SJSA1 (cell line): Measurements from ENCODE around the gene IAH1. TPM values are rescaled to one million over a fixed set of nuclear protein-coding genes. Genes with fewer than 3 reads are reported as not detected.
"Not testable (repeated sequence)": the region's sequence is repeated elsewhere in the genome, so short reads cannot be mapped to it uniquely, and the experiment has no call there.

ENCODE experiments used
- DNase-seq, 2 experiments: peaks; one replicate each; pipeline ENCODE4 v3.0.0-alpha.2; 2015 to 2020; ENCODE audit warnings: low spot score in 2 of 2, low read depth in 1 of 2
- H3K27ac ChIP-seq: fragments of 250-450 bp; sonication (Bioruptor Pico); 2 replicates; pipeline ENCODE4 v1.5.1; 2020; ENCODE audit warnings: mild to moderate bottlenecking, moderate library complexity
- H3K27me3 ChIP-seq: fragments of 250-450 bp; sonication (Bioruptor Pico); replicated peaks from 2 replicates; pipeline ENCODE4 v1.5.1; 2020; ENCODE audit warnings: mild to moderate bottlenecking, moderate library complexity
- H3K36me3 ChIP-seq: fragments of 250-450 bp; sonication (Bioruptor Pico); 2 replicates; pipeline ENCODE4 v1.5.1; 2020; ENCODE audit warnings: mild to moderate bottlenecking
- H3K4me1 ChIP-seq: fragments of 250-450 bp; sonication (Bioruptor Pico); replicated peaks from 2 replicates; pipeline ENCODE4 v1.6.1; 2021; ENCODE audit warnings: mild to moderate bottlenecking
- H3K4me3 ChIP-seq: fragments of 250-450 bp; sonication (Bioruptor Pico); 2 replicates; pipeline ENCODE4 v1.5.1; 2020; ENCODE audit warnings: mild to moderate bottlenecking
- H3K9me3 ChIP-seq: fragments of 250-450 bp; sonication (Bioruptor Pico); replicated peaks from 2 replicates; pipeline ENCODE4 v1.5.1; 2020; ENCODE audit warnings: mild to moderate bottlenecking
- total RNA-seq: library from RNA; depleted of rRNA; stranded (reverse); fragments of >200 nt; shearing (Covaris generic); gene quantifications from 2 replicates; pipeline ENCODE4 v1.2.3, GENCODE V29; 2014

Gene IAH1
- total RNA-seq, 1 experiment from 2014 or later = 121 TPM

GRCh38 chr2:9488583-9489547 lies 14.5 kb downstream of the IAH1 start:
- Histone ChIP-seq H3K4me1 (no peaks in the 10 kb centered on the region), H3K36me3 (peaks cover 99% of the 10 kb centered on the region), H3K27ac (no peak overlapping the region), H3K27me3 (no peaks in the 10 kb centered on the region), H3K4me3 (no peak overlapping the region), H3K9me3 (no peaks in the 10 kb centered on the region)
- no peak for DNase-seq

GRCh38 chr2:9490789-9491188 lies 16.4 kb downstream of the IAH1 start:
- Histone ChIP-seq H3K4me3 (no peak overlapping the region), H3K27me3 (no peaks in the 10 kb centered on the region), H3K36me3 (peaks cover 94% of the 10 kb centered on the region), H3K4me1 (no peaks in the 10 kb centered on the region), H3K27ac (no peak overlapping the region), H3K9me3 (no peaks in the 10 kb centered on the region)
- no peak for DNase-seq

- H3K9me3 ChIP-seq = no peaks in the 10 kb centered on the region
- no peak overlapping the region for H3K27ac ChIP-seq
- H3K4me3 ChIP-seq = no peak overlapping the region
- DNase-seq = no peak
- no peaks in the 10 kb centered on the region for H3K27me3 ChIP-seq
- H3K36me3 ChIP-seq = peaks cover 88% of the 10 kb centered on the region
- peaks cover under 1% of the 10 kb centered on the region for H3K4me1 ChIP-seq
Measured at GRCh38 chr2:9492927-9493326, 18.6 kb downstream of the IAH1 start.

GRCh38 chr2:9493478-9493877 lies 19.1 kb downstream of the IAH1 start:
- Histone ChIP-seq H3K27me3 (no peaks in the 10 kb centered on the region), H3K9me3 (no peaks in the 10 kb centered on the region), H3K4me3 (no peak overlapping the region), H3K36me3 (peaks cover 86% of the 10 kb centered on the region), H3K27ac (no peak overlapping the region), H3K4me1 (peaks cover 6% of the 10 kb centered on the region)
- DNase-seq = no peak

- H3K4me3 ChIP-seq = no peak overlapping the region
- peaks cover 10% of the 10 kb centered on the region for H3K4me1 ChIP-seq
- H3K36me3 ChIP-seq = peaks cover 84% of the 10 kb centered on the region
- H3K27me3 ChIP-seq = no peaks in the 10 kb centered on the region
- no peak overlapping the region for H3K27ac ChIP-seq
- no peak for DNase-seq
- no peaks in the 10 kb centered on the region for H3K9me3 ChIP-seq
Measured at GRCh38 chr2:9494081-9494480, 19.7 kb downstream of the IAH1 start.

GRCh38 chr2:9497017-9497416 lies 22.7 kb downstream of the IAH1 start:
- DNase-seq = no peak
- Histone ChIP-seq H3K27me3 (no peaks in the 10 kb centered on the region), H3K9me3 (no peaks in the 10 kb centered on the region), H3K27ac (no peak overlapping the region), H3K36me3 (peaks cover 82% of the 10 kb centered on the region), H3K4me1 (peaks cover 10% of the 10 kb centered on the region), H3K4me3 (no peak overlapping the region)

GRCh38 chr2:9498210-9498609 lies 23.9 kb downstream of the IAH1 start:
- H3K27ac ChIP-seq = no peak overlapping the region
- no peaks in the 10 kb centered on the region for H3K9me3 ChIP-seq
- peaks cover 10% of the 10 kb centered on the region for H3K4me1 ChIP-seq
- no peaks in the 10 kb centered on the region for H3K27me3 ChIP-seq
- peaks cover 76% of the 10 kb centered on the region for H3K36me3 ChIP-seq
- peak in 1 of 2 experiments; percentile 52 for DNase-seq
- H3K4me3 ChIP-seq = no peak overlapping the region

- no peak for DNase-seq
- Histone ChIP-seq H3K4me3 (no peak overlapping the region), H3K4me1 (no peaks in the 10 kb centered on the region), H3K9me3 (no peaks in the 10 kb centered on the region), H3K36me3 (peaks cover 56% of the 10 kb centered on the region), H3K27me3 (no peaks in the 10 kb centered on the region), H3K27ac (no peak overlapping the region)
Measured at GRCh38 chr2:9508931-9509330, 34.6 kb downstream of the IAH1 start.

- H3K27ac ChIP-seq, DNase-seq, H3K4me3 ChIP-seq, H3K4me1 ChIP-seq, H3K27me3 ChIP-seq, H3K9me3 ChIP-seq: not testable (repeated sequence)
- peaks cover 39% of the 10 kb centered on the region for H3K36me3 ChIP-seq
Measured at GRCh38 chr2:9513946-9514345, 39.6 kb downstream of the IAH1 start.

- no peaks in the 10 kb centered on the region for H3K27me3 ChIP-seq
- H3K27ac ChIP-seq = no peak overlapping the region
- H3K9me3 ChIP-seq = no peaks in the 10 kb centered on the region
- no peak overlapping the region for H3K4me3 ChIP-seq
- H3K4me1 ChIP-seq = no peaks in the 10 kb centered on the region
- no peak for DNase-seq
- peaks cover 52% of the 10 kb centered on the region for H3K36me3 ChIP-seq
Measured at GRCh38 chr2:9517118-9517782, 42.9 kb downstream of the IAH1 start.

- Histone ChIP-seq H3K9me3 (no peaks in the 10 kb centered on the region), H3K36me3 (peaks cover 46% of the 10 kb centered on the region), H3K27me3 (no peaks in the 10 kb centered on the region), H3K27ac (no peak overlapping the region), H3K4me1 (no peaks in the 10 kb centered on the region), H3K4me3 (no peak overlapping the region)
- DNase-seq = no peak
Measured at GRCh38 chr2:9518163-9518562, 43.8 kb downstream of the IAH1 start.

- H3K27ac ChIP-seq = no peak overlapping the region
- no peaks in the 10 kb centered on the region for H3K9me3 ChIP-seq
- no peak for DNase-seq
- H3K36me3 ChIP-seq = peaks cover 46% of the 10 kb centered on the region
- no peaks in the 10 kb centered on the region for H3K27me3 ChIP-seq
- no peak overlapping the region for H3K4me3 ChIP-seq
- no peaks in the 10 kb centered on the region for H3K4me1 ChIP-seq
Measured at GRCh38 chr2:9518780-9519179, 44.4 kb downstream of the IAH1 start.

- H3K36me3 ChIP-seq = peaks cover 46% of the 10 kb centered on the region
- H3K4me3 ChIP-seq = no peak overlapping the region
- no peaks in the 10 kb centered on the region for H3K27me3 ChIP-seq
- H3K4me1 ChIP-seq = no peaks in the 10 kb centered on the region
- no peak for DNase-seq
- H3K27ac ChIP-seq = no peak overlapping the region
- H3K9me3 ChIP-seq = no peaks in the 10 kb centered on the region
Measured at GRCh38 chr2:9519250-9519649, 44.9 kb downstream of the IAH1 start.

GRCh38 chr2:9524291-9524690 lies 49.9 kb downstream of the IAH1 start:
- H3K27ac ChIP-seq = no peak overlapping the region
- peaks cover 11% of the 10 kb centered on the region for H3K4me1 ChIP-seq
- H3K4me3 ChIP-seq = no peak overlapping the region
- DNase-seq = no peak
- no peaks in the 10 kb centered on the region for H3K9me3 ChIP-seq
- H3K27me3 ChIP-seq = no peaks in the 10 kb centered on the region
- peaks cover 60% of the 10 kb centered on the region for H3K36me3 ChIP-seq
